GM18517 (cell line): ENCODE data around the gene ABCB8.
A peak's percentile ranks its signal among the peaks of the same experiment; 100 is the strongest.
"Not testable (repeated sequence)": the region's sequence is repeated elsewhere in the genome, so short reads cannot be mapped to it uniquely, and the experiment has no call there.

ENCODE experiments used
- ATAC-seq: cut with Tn5 transposase; IDR thresholded peaks from one replicate; pipeline ENCODE4 v1.9.1; 2021; ENCODE audit warnings: mild to moderate bottlenecking, moderate library complexity; ENCODE audit not compliant: unreplicated experiment

ABCB8 gene

DNA sequence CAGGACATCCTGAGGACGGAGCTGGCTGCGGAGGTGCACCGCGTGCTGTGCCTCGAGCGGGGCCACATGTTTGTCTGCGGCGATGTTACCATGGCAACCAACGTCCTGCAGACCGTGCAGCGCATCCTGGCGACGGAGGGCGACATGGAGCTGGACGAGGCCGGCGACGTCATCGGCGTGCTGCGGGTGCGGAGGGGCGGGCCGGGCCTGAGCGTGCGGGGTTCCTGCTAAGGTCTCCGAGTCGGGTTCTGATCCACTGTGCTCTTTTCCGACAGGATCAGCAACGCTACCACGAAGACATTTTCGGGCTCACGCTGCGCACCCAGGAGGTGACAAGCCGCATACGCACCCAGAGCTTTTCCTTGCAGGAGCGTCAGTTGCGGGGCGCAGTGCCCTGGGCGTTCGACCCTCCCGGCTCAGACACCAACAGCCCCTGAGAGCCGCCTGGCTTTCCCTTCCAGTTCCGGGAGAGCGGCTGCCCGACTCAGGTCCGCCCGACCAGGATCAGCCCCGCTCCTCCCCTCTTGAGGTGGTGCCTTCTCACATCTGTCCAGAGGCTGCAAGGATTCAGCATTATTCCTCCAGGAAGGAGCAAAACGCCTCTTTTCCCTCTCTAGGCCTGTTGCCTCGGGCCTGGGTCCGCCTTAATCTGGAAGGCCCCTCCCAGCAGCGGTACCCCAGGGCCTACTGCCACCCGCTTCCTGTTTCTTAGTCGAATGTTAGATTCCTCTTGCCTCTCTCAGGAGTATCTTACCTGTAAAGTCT is 14.3 kb upstream of the ABCB8 start:
- no peak for ATAC-seq

DNA sequence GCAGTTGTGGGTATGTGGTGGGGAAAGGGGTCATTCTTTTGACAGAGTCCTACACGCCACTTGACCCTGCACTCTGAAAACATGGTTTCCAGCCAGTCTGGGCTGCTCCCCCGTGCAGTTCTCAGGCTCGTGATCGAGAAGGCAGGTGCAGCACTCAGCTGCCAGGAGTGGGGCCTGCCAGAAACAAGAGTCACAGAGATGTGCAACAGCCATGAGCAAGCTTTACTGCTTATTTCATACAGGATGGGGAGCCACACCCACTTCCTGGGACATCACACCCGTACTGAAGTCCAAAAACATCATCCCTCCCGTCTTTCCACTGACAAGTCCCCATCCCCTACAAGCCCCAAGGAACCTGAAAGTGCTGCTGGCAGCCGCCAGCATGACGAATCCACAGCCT is 13.3 kb upstream of the ABCB8 start:
- no peak for ATAC-seq

DNA sequence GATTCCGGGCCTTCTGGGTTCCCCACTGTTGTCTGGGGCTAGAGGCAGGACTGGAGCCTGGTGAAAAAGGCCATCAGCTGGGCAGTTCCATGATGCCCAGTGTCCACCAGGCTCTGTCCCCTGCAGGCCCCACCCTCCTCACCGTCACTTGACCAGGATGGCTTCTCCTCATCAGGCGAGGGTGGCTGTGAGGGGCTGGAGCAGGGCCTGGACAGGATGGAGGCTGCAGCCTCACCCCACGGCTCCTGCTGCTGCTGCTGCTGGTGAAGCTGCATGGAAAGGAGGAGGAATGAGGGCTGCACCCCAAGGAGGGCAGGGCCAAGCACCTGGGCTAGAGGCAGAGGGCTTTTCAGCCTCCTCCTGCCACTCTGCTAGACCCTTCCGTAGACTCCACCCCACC is 12.3 kb upstream of the ABCB8 start:
- no peak for ATAC-seq

DNA sequence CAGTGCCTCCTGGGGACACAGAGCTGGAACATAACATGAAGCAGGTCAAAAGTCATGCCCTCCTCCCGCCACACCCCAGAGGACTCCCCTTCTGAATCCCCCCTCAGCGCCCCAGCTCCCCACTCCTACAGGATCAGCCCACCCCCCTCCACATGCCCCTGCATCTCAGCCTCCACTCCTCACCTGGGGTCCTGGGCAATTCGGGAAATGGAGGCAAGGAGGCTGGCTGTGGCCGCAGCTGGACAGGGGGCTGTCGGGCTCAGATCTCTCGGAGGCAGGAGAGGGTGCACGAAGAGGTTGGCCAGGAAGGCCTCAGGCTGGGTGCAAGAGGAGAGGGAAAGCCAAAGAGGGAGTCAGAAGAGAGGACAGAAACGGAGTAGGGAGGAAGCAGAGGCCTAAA is 11.7 kb upstream of the ABCB8 start:
- no peak for ATAC-seq

DNA sequence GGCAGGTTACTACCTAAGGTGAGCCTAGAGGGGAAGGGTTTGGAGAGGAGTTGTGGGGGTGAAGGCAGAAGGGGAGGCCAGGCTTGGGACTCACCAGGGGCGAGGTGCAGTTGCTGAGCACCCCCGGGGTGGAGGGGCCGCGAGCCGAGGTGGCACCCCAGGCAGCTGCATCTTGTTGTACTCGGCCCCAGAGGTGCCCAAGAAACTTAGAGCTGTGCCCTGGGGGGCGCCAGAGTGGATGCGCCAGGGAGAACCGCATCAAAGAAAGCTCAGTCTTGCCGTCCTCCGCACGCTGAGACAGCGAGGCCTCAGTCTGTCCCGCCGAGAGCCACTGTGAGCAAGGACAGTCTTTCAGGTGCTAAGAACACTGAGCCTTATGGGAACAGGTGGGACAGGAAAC is 11.3 kb upstream of the ABCB8 start:
- ATAC-seq: no peak

DNA sequence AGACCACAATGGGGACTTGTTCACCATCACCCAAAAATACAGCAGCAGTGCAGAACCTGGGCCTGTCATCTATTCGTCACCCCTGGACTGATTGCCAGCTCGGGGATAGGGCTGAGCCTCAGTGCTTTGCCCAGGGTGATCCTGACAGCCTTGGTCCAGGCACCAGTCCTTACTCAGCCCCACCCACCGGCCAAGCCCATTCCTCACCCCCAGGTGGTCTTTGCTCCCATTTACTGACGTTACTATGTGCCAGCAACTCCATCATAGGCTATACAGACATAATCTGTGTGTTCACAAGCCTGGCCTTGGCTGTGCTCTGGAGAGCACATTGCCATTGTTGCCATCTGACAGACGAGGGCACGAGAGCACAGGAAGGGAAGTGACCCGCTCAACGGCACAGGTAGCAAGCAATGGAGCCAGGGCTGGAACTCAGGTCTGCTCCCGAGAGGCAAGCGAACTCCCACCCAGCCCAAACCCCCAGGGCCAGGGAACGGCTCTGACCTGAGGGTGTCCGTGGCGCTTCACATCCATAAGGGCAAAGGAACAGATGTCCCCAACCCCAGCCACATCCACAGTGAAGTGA is 10.8 kb upstream of the ABCB8 start:
- no peak for ATAC-seq

DNA sequence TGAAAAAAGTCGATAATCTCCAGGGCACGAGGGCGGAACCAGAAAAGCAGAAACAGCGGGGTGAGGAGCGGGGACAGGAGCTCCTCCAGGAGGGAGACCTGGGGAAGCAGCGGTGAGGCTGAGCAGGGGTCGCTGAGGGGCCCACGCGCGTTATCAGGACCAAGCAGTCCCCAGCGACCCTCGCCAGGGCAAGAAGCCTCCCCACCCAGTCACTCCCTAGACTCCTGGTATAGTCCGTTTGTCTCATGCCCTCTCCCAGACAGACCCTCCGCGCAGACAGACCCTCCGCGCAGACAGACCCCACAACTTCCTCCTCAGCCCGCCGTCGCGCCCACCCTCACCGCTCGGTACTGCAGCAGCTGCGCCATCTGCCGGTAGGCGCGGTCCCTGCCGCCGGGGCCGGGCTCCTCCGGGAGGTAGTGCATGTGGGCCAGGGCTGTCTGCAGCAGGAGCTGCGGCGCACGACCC is 10.3 kb upstream of the ABCB8 start:
- ATAC-seq: no peak

DNA sequence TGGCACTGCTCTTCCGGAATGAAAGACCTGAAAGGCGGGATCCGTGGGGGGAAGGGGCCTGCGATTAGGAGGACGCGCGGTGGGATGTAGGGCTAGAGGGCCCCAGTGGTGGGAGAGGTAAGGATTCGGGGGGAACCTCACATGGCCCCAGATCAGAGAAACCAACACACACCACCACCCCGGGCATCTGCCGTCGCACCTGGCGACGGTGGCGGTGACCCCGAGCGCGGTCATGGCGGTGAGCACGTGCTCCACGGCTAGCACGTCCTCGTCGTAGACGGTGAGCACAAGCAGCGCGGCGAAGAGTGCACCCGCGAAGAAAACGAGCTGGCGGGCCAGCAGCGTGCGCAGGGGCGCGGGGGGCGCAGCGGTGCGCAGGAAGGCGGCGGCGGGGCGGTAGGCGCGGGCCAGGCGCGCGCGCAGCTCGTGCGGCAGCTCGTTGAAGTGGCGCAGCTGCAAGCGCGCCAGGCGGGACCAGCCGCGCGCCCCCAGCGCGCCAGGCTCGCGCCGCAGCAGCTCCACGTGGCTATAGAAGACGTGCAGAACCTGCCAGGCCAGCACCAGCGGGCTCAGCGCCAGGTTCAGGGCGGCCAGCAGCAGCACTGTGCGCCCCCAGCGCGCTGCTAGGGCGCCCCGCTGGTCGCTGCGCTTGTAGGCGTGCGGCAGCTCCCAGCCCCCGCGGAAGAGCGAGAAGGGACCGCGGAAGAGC is 9.7 kb upstream of the ABCB8 start:
- no peak for ATAC-seq

DNA sequence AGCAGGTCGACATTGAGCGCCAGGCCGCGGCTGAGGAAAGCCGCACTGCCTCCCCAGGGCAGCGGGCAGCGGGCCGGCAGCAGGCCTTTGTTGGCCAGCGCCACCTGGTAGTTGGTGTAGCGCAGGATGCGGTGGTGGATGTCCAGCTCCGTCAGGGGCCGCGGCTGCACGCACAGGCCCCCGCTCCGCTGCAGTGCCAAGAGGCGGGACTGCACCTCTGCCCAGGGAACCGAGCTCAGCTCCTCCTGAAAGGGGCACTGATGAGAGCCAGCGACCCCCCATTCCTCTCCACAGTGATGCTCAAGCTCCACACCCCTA is 9.2 kb upstream of the ABCB8 start:
- ATAC-seq: no peak

DNA sequence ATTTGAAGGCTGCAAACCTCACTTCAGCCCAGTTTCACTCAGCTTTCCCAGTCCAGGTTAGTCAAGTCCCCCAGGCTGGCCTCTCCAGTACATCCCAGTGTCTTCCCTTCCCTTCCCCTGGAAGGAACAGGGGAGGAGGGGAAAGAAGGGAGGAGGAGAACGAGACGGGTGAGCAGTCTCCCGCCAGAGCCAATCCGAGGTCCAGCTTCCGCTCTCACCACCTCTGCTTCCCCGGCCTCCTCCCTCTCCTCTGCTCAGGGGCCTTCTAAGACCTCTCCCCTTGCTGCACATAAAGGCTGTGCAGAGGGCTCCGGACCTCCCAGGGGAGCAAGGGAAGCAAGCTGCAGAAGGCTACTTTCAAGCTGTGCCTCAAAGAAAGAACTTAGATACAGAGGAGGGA is 8.0 kb upstream of the ABCB8 start:
- no peak for ATAC-seq

DNA sequence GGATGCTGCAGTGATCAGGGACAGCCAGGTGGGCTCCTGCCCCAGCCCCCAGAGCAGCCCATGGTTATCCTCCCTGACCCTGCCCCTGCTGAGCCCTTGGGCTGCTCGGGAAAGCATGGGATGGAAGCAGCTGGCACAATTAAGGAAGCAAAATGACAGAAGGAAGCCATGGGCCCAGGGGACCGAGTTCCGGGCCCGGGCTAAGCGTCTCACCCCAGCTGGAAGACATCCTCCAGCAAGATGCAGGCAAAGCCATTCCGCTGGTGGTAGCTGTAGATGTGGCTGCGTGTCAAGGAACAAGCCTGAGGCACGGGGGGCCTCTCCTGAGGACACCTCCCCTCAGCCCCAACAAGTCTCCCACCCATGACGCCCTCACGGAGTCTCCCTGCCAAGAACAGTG is 5.0 kb upstream of the ABCB8 start:
- no peak for ATAC-seq

DNA sequence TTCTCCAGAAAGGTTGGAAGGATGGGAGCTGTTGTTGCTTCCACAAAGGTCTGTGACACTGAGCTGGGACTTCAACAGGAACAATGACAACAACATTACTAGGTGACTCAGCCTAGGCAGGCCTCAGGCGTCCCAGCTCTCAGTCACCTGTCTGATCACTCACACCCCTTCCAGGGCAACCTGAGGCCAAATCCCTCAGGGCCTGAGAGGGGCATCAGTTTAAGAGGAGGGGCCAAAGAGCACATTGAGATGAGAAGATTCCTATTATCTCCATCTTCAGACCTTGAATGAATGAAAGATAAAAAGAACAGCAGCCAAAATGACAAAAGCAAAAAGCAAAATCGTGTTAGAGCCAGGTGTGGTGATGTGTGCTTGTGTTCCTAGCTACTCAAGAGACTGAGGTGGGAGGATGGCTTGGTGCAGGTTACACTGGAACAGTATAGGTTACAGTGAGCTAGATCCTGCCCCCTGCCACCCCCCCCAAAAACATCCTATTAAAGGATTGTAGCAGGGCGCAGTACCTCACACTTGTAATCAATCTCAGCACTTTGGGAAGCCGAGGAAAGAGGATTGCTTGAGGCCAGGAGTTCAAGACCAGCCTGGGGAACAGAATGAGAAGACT is 3.7 kb upstream of the ABCB8 start, which contains the start of gene ATG9B:
TSS of gene ATG9B (minus strand) at position 60 of the 622 bp plus-strand sequence. CDS start 71 bp downstream, outside the sequence.
- ATAC-seq: no peak

DNA sequence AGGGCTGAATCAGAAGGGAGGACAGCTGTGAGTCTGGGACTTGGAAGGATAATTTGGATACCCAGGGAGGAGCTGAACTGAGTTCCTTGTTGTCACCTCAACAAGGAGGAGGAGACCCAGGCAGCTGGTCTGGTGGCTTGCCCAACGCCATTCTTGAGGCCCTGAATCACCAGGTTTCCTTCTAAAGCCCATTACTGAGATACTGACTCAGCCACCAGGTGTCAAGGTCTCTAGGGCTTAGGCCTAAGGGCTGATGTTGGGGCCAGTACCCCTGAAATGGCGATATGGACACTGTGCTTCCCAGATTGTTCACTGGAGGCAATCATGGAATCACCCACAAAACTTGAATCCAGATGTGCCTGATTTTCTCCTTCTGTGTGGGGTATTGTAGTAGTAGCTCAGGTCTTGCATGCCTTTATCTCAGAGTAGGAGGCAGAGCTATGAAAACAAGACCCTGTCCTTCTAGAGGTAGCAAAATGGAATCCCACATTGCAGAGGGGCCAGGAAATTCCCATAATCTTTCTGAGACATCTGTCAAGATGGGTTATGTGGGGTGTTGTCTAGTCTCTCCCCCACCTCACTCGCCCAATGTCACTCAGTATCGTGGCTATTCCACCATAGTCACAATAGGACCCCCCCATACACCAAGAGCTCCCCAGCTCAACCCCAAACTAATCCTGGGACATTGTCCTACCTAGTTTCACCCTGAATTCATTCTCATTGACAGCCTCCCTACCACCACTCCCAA is 2.2 kb upstream of the ABCB8 start:
- no peak for ATAC-seq

DNA sequence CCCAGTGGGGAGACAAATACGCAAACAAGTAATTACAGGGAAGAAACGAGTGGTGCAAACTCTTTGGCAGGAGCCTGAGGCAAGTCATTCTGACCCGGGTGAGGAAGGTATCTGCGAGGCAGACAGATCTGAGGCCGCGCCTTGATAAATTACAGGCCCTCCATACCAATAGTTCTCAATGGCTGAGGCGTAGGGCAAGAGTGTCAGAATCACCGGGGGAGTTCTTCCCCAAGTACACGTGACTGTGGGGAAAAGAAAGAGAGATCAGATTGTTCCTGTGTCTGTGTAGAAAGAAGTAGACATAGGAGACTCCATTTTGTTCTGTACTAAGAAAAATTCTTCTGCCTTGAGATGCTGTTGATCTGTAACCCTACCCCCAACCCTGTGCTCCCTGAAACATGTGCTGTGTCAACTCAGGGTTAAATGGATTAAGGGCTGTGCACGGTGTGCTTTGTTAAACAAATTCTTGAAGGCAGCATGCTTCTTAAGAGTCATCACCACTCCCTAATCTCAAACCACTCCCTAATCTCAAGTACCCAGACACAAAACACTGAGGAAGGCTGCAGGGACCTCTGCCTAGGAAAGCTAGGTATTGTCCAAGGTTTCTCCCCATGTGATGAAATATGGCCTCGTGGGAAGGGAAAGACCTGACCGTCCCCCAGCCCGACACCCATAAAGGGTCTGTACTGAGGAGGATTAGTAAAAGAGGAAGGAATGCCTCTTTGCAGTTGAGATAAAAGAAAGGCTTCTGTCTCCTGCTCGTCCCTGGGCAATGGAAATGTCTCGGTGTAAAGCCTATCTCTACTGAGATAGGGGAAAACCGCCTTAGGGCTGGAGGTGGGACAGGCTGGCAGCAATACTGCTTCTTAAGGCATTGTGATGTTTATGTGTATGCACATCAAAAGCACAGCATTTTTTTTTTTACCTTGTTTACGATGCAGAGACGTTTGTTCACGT is 1.2 kb upstream of the ABCB8 start:
- ATAC-seq: not testable (repeated sequence)

DNA sequence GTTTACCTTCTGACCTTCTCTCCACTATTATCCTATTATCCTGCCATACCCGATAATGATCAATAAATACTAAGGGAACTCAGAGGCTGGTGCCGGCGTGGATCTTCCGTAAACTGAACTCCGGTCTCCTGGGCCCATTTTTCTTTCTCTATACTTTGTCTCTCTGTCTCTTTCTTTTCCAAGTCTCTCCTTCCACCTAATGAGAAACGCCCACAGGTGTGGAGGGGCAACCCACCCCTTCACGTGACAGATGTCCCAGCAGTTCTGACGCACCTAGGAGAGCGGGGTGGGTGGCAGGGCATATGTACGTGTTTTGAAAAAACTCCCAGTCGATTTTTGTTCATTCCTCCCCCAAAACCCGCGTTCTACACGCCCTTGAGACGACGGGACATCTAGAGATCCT is 521 bp upstream of the ABCB8 start:
- ATAC-seq: peak; percentile 9

DNA sequence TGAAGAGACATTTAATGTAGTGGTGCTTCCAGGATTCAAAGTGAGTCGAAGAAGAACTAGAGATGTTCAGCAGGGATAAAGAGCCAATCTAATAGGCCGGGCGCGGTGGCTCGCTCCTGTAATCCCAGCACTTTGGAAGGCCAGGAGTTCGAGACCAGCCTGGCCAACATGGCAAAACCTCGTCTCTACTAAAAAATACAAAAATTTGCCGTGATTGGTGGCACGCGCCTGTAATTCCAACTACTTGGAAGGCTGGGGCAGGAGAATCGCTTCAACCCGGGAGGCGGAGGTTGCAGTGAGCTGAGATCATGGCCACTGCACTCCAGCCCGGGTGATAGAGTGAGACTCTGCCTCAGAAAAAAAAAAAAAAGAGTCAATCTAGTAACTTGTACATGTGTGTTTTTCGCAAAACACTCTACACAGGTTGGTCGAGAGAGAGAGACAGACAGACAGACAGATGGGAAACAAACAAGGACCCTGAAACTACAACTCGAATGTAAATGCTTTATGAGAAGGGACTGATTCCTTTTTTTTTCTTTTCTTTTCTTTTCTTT is 775 bp downstream of the ABCB8 start:
- ATAC-seq: no peak

DNA sequence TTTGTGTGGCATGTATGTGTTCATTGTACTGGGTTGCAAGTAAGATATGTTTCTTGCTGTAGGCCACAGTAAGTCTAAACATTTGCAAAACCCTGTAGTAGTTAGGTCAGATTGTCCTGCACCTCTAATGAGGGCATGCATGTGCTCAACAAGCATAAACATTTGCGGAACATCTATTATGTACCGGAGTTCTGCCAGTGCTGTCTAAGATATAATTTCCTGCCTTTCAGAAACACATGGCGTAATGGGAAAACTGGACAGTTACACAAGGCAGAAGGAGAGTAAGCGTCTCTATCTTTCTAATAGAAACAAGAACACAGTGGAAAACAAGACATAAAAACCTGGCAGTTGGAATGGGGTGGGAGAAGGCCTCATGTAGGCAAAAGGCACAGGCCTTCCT is 2.8 kb downstream of the ABCB8 start:
- ATAC-seq: no peak

DNA sequence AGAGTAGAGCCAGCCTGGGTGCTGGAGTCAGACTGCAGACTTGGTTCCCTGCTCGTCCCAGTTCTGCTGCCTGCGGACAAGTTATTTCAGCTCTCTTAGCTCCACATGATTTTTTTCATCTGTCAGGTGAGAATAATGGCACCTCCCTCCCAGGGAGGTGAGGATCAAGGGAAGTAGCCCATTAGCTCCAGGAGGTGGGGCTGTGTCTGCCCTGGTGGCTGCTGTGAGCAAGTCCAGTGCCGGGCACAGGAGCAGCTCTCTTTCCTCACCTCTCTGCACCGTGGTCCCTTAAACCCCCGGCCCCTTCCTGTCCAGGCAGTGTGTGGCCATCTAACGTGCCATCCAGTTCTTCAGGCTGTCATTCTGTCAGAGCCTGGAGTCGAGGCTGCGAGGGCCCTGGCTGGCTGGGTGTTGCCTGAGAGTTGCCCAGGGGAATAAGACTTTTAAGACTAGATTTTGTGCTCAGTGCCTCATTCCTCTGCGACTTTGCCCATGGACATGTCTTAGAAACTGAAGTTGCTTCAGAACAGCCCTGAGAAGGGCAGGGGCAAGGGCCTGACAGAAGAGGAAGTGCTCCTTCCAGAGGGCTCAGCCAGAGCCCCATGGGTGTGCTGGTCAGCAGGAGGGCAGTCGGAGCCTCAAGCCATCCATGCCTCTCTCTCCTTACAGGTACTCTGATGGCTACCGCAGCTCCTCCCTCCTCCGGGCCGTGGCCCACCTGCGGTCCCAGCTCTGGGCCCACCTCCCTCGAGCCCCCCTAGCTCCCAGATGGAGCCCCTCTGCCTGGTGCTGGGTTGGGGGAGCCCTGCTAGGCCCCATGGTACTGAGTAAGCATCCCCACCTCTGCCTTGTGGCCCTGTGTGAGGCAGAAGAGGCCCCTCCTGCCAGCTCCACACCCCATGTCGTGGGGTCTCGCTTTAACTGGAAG is 5.0 kb downstream of the ABCB8 start:
- ATAC-seq: no peak

DNA sequence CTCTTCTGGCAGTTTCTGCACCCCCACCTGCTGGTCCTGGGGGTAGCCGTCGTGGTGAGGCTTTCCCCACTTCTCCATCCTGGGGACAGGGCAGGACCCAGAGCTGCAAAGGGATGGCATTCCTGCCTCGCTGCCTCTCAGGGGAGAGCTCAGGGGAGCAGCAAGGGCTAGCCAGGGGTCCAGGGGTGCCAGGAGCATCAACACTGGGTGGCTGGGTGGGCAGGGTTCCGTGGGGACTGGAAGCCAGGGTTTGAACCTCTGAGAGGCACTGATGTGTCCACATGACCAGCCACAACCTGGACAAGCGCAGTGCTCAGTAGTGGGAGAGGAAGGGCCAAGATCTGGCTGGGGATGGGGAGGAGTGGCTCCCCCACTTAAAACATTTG is 5.6 kb downstream of the ABCB8 start:
- no peak for ATAC-seq
